PC-3 (cell line): ENCODE data around the gene POLR2F. TPM values are rescaled to one million over a fixed set of nuclear protein-coding genes. Genes with fewer than 3 reads are reported as not detected.

Experiments
- ATAC-seq: fragments of 200-7000 bp; cut with Tn5 transposase; 2 replicates; pipeline ENCODE4 v1.9.1; 2020; ENCODE audit warnings: mild to moderate bottlenecking, moderate library complexity
- BruUV-seq: library from RNA; stranded (reverse); fragments of 400-500 nt; replicated peaks from 2 replicates; lab custom pipeline; 2021; lab: Mats Ljungman, UMichigan
- CTCF ChIA-PET: fragments of 300-600 bp; sonication (Branson Sonifier 250); formaldehyde crosslinking; loops from one replicate; lab custom pipeline; 2022; ENCODE audit warnings: antibody characterized with exemption; lab: Charles Lee
- POLR2A ChIA-PET: fragments of 300-600 bp; sonication (Branson Sonifier 250); formaldehyde crosslinking; loops from one replicate; lab custom pipeline; 2022; ENCODE audit warnings: antibody characterized with exemption; ENCODE audit not compliant: unreplicated experiment; lab: Charles Lee
- DNase-seq: peaks from one replicate; pipeline ENCODE4 v3.0.0-alpha.2; 2015
- H2AFZ ChIP-seq: fragments of 300-600 bp; sonication (generic); 2 replicates; pipeline ENCODE4 v1.6.0; 2016; ENCODE audit warnings: antibody characterized with exemption, low read length
- H3F3A ChIP-seq: fragments of 300-600 bp; sonication (generic); one replicate; pipeline ENCODE4 v1.6.0; 2017; ENCODE audit warnings: antibody characterized with exemption, low read length, control low read depth, mild to moderate bottlenecking; ENCODE audit not compliant: unreplicated experiment
- H3K27ac ChIP-seq: fragments of 300-600 bp; sonication (generic); 2 replicates; pipeline ENCODE4 v1.5.1; 2016; ENCODE audit warnings: mild to moderate bottlenecking, low read length
- H3K27me3 ChIP-seq: fragments of 300-600 bp; sonication (generic); 2 replicates; pipeline ENCODE4 v1.6.1; 2016; ENCODE audit warnings: low read length, mixed read lengths
- H3K36me3 ChIP-seq: fragments of 300-600 bp; sonication (generic); 2 replicates; pipeline ENCODE4 v1.6.1; 2016; ENCODE audit warnings: low read depth, mixed run types, low read length, mixed read lengths
- H3K4me1 ChIP-seq: fragments of 300-600 bp; sonication (generic); 2 replicates; pipeline ENCODE4 v1.5.1; 2016; ENCODE audit warnings: low read length; ENCODE audit not compliant: insufficient read depth
- H3K4me2 ChIP-seq: fragments of 300-600 bp; sonication (generic); 2 replicates; pipeline ENCODE4 v1.6.0; 2016; ENCODE audit warnings: low read length
- H3K4me3 ChIP-seq: fragments of 300-600 bp; sonication (generic); 2 replicates; pipeline ENCODE4 v1.5.1; 2016; ENCODE audit warnings: mild to moderate bottlenecking, low read length, mixed read lengths
- H3K79me2 ChIP-seq: fragments of 300-600 bp; sonication (generic); 2 replicates; pipeline ENCODE4 v1.6.1; 2017; ENCODE audit warnings: low read length, mixed read lengths
- H3K9ac ChIP-seq: fragments of 300-600 bp; sonication (generic); 2 replicates; pipeline ENCODE4 v1.6.0; 2016; ENCODE audit warnings: mild to moderate bottlenecking, low read length
- H3K9me2 ChIP-seq: fragments of 300-600 bp; sonication (generic); replicated peaks from 2 replicates; pipeline ENCODE4 v1.6.1; 2016; ENCODE audit warnings: mixed run types, low read length, mixed read lengths
- H3K9me3 ChIP-seq: fragments of 300-600 bp; sonication (generic); 2 replicates; pipeline ENCODE4 v1.6.1; 2016; ENCODE audit warnings: low read length, mixed read lengths
- H4K20me1 ChIP-seq: fragments of 300-600 bp; sonication (generic); 2 replicates; pipeline ENCODE4 v1.6.1; 2016; ENCODE audit warnings: low read length, mixed read lengths
- EZH2 ChIP-seq: fragments of 300-600 bp; sonication (generic); IDR thresholded peaks from one replicate; pipeline ENCODE4 v1.6.1; 2017; ENCODE audit warnings: antibody characterized with exemption, mild to moderate bottlenecking, low read length; ENCODE audit not compliant: unreplicated experiment
- EZH2phosphoT487 ChIP-seq: fragments of 300-600 bp; sonication (generic); IDR thresholded peaks from 2 replicates; pipeline ENCODE4 v1.6.1; 2018; ENCODE audit warnings: mild to moderate bottlenecking, antibody characterized with exemption, low read length, borderline replicate concordance
- intact Hi-C: fragments of 100-400 bp; cut with micrococcal nuclease; formaldehyde crosslinking; loops from 2 replicates; pipeline ENCODE4 v1.9.0; 2023
- total RNA-seq: library from RNA; depleted of rRNA; stranded (reverse); fragments of >200 nt; gene quantifications from 2 replicates; pipeline ENCODE4 v1.2.3, GENCODE V29; 2014
- TF ChIP-seq, protein P1 (sequence below): fragments of 300-600 bp; sonication (generic); conservative IDR thresholded peaks from 2 replicates; pipeline ENCODE4 v1.5.1; 2017; ENCODE audit warnings: antibody characterized with exemption, low read depth, mild to moderate bottlenecking, low read length

POLR2F gene
- total RNA-seq, 1 experiment from 2014 or later, result 177 TPM

DNA sequence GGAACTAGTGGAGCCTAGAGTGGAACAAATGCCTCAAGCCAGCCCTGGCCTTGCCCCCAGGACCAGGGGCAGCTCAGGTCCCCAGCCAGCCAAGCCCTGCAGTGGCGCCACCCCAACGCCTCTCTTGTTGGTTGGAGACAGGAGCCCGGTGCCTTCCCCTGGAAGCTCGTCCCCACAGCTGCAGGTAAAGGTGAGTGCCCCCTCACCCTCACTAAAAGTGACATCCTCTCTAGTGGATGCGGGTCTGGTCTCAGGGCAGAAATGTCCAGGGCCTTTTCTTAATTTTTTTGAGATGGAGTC, 25.9 kb upstream of the POLR2F start:
- BruUV-seq, result no TSS peak
- POLR2A ChIA-PET, result no interaction called here

DNA sequence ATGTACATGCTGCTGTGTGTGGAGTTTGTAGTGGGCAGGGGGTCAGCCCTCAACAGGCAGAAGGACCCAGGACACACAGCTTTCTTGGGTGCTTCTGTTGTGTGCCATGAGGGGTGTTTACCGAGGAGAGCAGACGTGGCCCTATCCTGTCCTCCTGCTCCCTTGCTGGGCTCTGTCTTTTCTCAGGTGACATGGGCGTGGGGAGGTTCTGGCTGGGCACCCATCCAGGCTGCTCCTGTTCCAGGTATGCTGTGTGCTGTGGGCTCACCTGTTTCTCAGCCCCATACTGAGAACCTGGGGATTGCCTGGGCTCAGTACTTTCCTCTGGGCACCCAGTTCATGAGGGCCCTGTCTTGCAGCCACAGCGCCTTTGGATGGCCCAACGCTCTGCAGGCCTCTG, 24.1 kb upstream of the POLR2F start:
- Histone ChIP-seq H3F3A (no peaks in the 10 kb centered on the region), H3K9ac (no peak overlapping the region), H3K4me1 (peaks cover 10% of the 10 kb centered on the region), H3K27ac (no peak overlapping the region), H4K20me1 (no peaks in the 10 kb centered on the region), H3K4me3 (no peak overlapping the region), H3K27me3 (no peaks in the 10 kb centered on the region), H3K9me3 (no peaks in the 10 kb centered on the region), H3K79me2 (no peaks in the 10 kb centered on the region), H3K9me2 (no peaks in the 10 kb centered on the region), H3K36me3 (no peaks in the 10 kb centered on the region; the same call in 1 of the 2 replicates), H2AFZ (no peak overlapping the region), H3K4me2 (no peak overlapping the region)
- intact Hi-C loops, result no loop called here
- TF ChIP-seq, protein P1, sequence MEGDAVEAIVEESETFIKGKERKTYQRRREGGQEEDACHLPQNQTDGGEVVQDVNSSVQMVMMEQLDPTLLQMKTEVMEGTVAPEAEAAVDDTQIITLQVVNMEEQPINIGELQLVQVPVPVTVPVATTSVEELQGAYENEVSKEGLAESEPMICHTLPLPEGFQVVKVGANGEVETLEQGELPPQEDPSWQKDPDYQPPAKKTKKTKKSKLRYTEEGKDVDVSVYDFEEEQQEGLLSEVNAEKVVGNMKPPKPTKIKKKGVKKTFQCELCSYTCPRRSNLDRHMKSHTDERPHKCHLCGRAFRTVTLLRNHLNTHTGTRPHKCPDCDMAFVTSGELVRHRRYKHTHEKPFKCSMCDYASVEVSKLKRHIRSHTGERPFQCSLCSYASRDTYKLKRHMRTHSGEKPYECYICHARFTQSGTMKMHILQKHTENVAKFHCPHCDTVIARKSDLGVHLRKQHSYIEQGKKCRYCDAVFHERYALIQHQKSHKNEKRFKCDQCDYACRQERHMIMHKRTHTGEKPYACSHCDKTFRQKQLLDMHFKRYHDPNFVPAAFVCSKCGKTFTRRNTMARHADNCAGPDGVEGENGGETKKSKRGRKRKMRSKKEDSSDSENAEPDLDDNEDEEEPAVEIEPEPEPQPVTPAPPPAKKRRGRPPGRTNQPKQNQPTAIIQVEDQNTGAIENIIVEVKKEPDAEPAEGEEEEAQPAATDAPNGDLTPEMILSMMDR, result no peak
- TF ChIP-seq EZH2phosphoT487 (no peak), EZH2 (no peak)
- BruUV-seq, result no TSS peak
- CTCF ChIA-PET, result no interaction called here
- POLR2A ChIA-PET, result no interaction called here
- DNase-seq, result no peak
- ATAC-seq, result no peak

More for the DNA sequence above, 25.9 kb upstream of the POLR2F start:
- Histone ChIP-seq H3F3A (no peaks in the 10 kb centered on the region), H3K27ac (no peak overlapping the region), H4K20me1 (no peaks in the 10 kb centered on the region), H3K79me2 (no peaks in the 10 kb centered on the region), H3K36me3 (no peaks in the 10 kb centered on the region; the same call in 1 of the 2 replicates), H3K9ac (no peak overlapping the region), H2AFZ (no peak overlapping the region), H3K9me3 (no peaks in the 10 kb centered on the region), H3K4me3 (no peak overlapping the region), H3K9me2 (no peaks in the 10 kb centered on the region), H3K4me2 (no peak overlapping the region), H3K4me1 (no peaks in the 10 kb centered on the region), H3K27me3 (no peaks in the 10 kb centered on the region)
- no peak for TF ChIP-seq EZH2phosphoT487
- TF ChIP-seq EZH2, result no peak
- TF ChIP-seq, protein P1, result no peak
- CTCF ChIA-PET, result no interaction called here
- intact Hi-C loops, result no loop called here
- ATAC-seq (no peak), DNase-seq (no peak)

DNA sequence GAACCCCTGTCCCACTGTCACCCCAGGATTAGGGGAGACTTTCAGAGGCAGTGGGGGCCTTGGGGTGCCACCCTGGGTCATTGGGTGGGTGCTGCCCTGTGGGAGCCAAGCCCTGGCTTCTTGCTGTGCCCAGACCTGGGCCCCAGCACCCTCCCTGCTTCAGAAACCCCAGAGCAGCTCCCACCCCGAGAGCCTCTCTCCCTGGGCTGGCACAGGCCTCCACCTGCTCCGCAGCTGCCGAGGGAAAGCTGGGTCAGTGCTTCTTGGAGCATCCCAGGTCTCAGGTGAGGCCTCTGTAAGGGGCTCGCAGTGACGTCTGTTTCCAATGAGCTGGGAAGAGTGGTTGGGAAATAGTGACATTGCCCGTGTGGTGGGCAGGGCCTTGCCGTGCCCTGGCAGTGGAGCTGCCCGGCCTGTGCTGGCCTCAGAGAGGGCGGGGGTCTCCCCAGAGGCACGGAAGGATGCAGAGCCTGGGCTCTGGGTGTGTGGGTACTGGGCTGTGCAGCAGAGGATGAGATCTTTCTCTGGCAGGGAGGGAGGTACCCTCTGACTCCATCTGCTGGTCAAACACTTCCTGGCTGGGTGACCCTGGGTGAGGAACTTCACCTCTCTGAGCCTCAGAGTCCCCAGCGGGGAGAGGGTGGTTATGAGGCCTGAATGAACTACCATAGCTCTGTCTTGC, 23.1 kb upstream of the POLR2F start:
- peaks cover 10% of the 10 kb centered on the region for H3K4me1 ChIP-seq
- no peak overlapping the region for H3K9ac ChIP-seq
- no peaks in the 10 kb centered on the region for H3K9me2 ChIP-seq
- ChIA-PET POLR2A (no interaction called here), CTCF (no interaction called here)
- H3F3A ChIP-seq, result no peaks in the 10 kb centered on the region
- no peaks in the 10 kb centered on the region for H3K79me2 ChIP-seq
- no peak overlapping the region for H3K4me2 ChIP-seq
- peak; percentile 33; the same call in 1 of the 2 replicates for ATAC-seq
- no peak overlapping the region for H2AFZ ChIP-seq
- DNase-seq, result peak; percentile 31
- no peaks in the 10 kb centered on the region for H3K27me3 ChIP-seq
- no TSS peak for BruUV-seq
- H3K9me3 ChIP-seq, result no peaks in the 10 kb centered on the region
- no peak overlapping the region for H3K4me3 ChIP-seq
- intact Hi-C loops, result loop anchor here (5.0 kb wide), 1 partner anchor 43 kb away; no protein-coding TSS in a partner anchor
- H4K20me1 ChIP-seq, result no peaks in the 10 kb centered on the region
- no peak overlapping the region for H3K27ac ChIP-seq
- TF ChIP-seq EZH2 (no peak), EZH2phosphoT487 (no peak)
- TF ChIP-seq, protein P1, result peak; percentile 45
- no peaks in the 10 kb centered on the region; the same call in 1 of the 2 replicates for H3K36me3 ChIP-seq
